HG02623 (cell line): ENCODE data around the gene GARNL3.

ENCODE experiments used
- ATAC-seq: cut with Tn5 transposase; IDR thresholded peaks from one replicate; pipeline ENCODE4 v1.9.1; 2021; ENCODE audit warnings: moderate library complexity; ENCODE audit not compliant: unreplicated experiment

GARNL3 gene

GRCh38 chr9:127232833-127233549 lies 31.6 kb upstream of the GARNL3 start:
- no peak for ATAC-seq

- ATAC-seq: no peak
Measured at GRCh38 chr9:127233550-127233949, 31.0 kb upstream of the GARNL3 start.

GRCh38 chr9:127233989-127234388 lies 30.6 kb upstream of the GARNL3 start:
- ATAC-seq: no peak

GRCh38 chr9:127237801-127238200 lies 26.8 kb upstream of the GARNL3 start:
- no peak for ATAC-seq

- ATAC-seq: no peak
Measured at GRCh38 chr9:127241354-127241753, 23.2 kb upstream of the GARNL3 start.

- peak; percentile 100 for ATAC-seq
Measured at GRCh38 chr9:127244609-127245601, 19.7 kb upstream of the GARNL3 start.

GRCh38 chr9:127245637-127246164 lies 18.9 kb upstream of the GARNL3 start:
- no peak for ATAC-seq

- no peak for ATAC-seq
Measured at GRCh38 chr9:127248241-127248640, 16.3 kb upstream of the GARNL3 start.

GRCh38 chr9:127249877-127250276 lies 14.7 kb upstream of the GARNL3 start:
- no peak for ATAC-seq

GRCh38 chr9:127250896-127251391 lies 13.6 kb upstream of the GARNL3 start:
- no peak for ATAC-seq

GRCh38 chr9:127252410-127253318 lies 11.9 kb upstream of the GARNL3 start:
- ATAC-seq: no peak

- ATAC-seq: no peak
Measured at GRCh38 chr9:127253446-127253845, 11.1 kb upstream of the GARNL3 start.

GRCh38 chr9:127255692-127256091 lies 8.9 kb upstream of the GARNL3 start:
- ATAC-seq: no peak

GRCh38 chr9:127256324-127256723 lies 8.2 kb upstream of the GARNL3 start:
- no peak for ATAC-seq

- ATAC-seq: no peak
Measured at GRCh38 chr9:127258606-127259471, 5.7 kb upstream of the GARNL3 start.

- no peak for ATAC-seq
Measured at GRCh38 chr9:127262602-127263001, 2.0 kb upstream of the GARNL3 start.

- no peak for ATAC-seq
Measured at GRCh38 chr9:127263237-127263636, 1.3 kb upstream of the GARNL3 start.

GRCh38 chr9:127263664-127264063 lies 910 bp upstream of the GARNL3 start:
- no peak for ATAC-seq

- ATAC-seq: no peak
Measured at GRCh38 chr9:127267793-127268525, 3.4 kb downstream of the GARNL3 start.
